Left ventricle myocardium superior (tissue), 1 donor: Measurements from ENCODE around the gene PPP1R18. TPM values are rescaled to one million over a fixed set of nuclear protein-coding genes. Genes with fewer than 3 reads are reported as not detected.
A peak's percentile ranks its signal among the peaks of the same experiment; 100 is the strongest.

ENCODE experiments used
- ATAC-seq: fragments of 200-7000 bp; cut with Tn5 transposase; one replicate; pipeline ENCODE4 v1.9.1; 2020; ENCODE audit warnings: mild to moderate bottlenecking, moderate library complexity
- DNase-seq: peaks from one replicate; pipeline ENCODE4 v3.0.0-alpha.2; 2020
- intact Hi-C: fragments of 100-400 bp; cut with micrococcal nuclease; formaldehyde crosslinking; loops from one replicate; pipeline ENCODE4 v1.11.0; 2022
- total RNA-seq: library from RNA; stranded (reverse); fragmentation: NEBNext Ultra II Directional; extraction: Animal tissue kit (Norgen Biotek cat#: 25700); gene quantifications from one replicate; pipeline ENCODE4 v1.2.1, GENCODE V29; 2021
- donor health status: DM: no; HTN: yes; CAD: no; lungs with severe emphysema.

Gene PPP1R18
- total RNA-seq, 1 donor from 2014 or later, result 15.0 TPM

- DNase-seq (no peak), ATAC-seq (no peak)
- intact Hi-C loops, result no loop called here
Measured at GRCh38 chr6:30643656-30644055, 42.8 kb downstream of the PPP1R18 start.

DNA sequence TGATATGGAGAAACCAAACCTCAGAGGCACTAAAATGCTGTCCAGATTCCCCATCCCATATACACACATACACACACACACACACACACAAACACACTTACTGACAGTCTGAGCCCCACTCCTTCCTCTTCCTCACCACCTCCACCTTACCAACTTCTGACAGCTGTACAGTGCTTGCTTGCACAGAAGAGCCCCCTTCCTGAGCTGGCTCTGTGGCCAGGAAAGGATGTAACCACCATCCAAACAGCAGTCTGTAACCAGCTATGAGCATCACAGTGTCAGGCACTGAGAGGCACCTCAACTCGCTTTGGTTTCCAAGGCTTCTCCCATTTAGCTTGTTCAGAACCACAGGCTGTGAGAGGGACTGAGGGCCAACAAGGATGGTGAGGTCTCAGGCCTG, 45.4 kb downstream of the PPP1R18 start:
- no peak for ATAC-seq
- intact Hi-C loops, result no loop called here
- DNase-seq, result no peak

DNA sequence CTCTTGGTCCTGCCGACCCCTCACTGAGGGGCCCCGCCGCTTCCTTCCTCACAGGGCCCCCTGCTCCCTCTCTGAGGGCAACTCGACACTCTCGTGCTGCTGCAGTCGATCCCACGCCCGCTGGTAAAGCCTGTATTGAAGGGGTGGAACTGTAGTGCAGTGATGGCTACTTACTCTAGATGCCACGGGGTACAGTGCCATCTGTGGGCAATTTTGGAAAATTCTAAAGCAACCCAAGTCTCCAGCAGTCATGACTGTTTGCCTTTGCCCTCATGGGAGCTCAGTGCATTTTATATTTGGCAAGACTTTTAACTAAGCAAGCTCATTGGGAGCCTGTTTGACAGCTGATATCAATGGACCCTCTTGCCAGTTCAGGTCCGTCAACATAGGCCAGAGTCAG, 46.0 kb downstream of the PPP1R18 start:
- intact Hi-C loops, result no loop called here
- DNase-seq, result no peak
- no peak for ATAC-seq

DNA sequence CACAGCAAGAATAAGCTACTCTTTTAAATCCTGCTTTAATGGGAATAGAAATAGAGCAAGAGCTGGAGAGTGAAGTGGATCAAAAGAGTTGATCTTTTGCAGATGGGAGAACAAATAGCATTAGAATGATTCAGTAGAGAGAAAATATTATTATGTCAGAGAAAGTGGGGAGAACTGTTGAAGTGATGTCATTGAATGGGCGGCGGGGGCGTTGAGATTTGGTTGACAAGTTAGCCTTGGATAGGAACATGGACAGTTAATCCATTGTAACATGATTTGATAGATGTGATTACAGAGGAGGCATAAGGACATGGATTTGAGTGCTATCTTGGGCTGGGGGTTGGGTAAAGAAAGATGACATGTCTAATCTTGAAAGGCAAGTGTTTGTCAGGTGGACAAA, 50.6 kb downstream of the PPP1R18 start:
- intact Hi-C loops, result no loop called here
- no peak for ATAC-seq
- DNase-seq, result no peak

- ATAC-seq (peak; percentile 96), DNase-seq (peak; percentile 93)
- intact Hi-C loops, result no loop called here
Measured at GRCh38 chr6:30626484-30627366, 59.7 kb downstream of the PPP1R18 start, which contains the start of gene ATAT1. TSS of gene ATAT1 (plus strand) at chr6:30626874.

Other genes starting within 250 kb of the PPP1R18 start
- 155 TPM for gene HLA-E, start 197.1 kb downstream of the PPP1R18 start, total RNA-seq
- 18.4 TPM for gene GNL1, start 130.2 kb downstream of the PPP1R18 start, total RNA-seq
- 2.9 TPM for gene PRR3, start 129.3 kb downstream of the PPP1R18 start, total RNA-seq
- 37.8 TPM for gene ABCF1, start 115.2 kb downstream of the PPP1R18 start, total RNA-seq
- gene PPP1R10, start 69.4 kb downstream of the PPP1R18 start, total RNA-seq, result 32.7 TPM
- gene MRPS18B, start 68.8 kb downstream of the PPP1R18 start, total RNA-seq, result 129 TPM
- gene ATAT1, start 59.8 kb downstream of the PPP1R18 start, total RNA-seq, result 1.7 TPM
- 54.9 TPM for gene C6orf136, start 39.5 kb downstream of the PPP1R18 start, total RNA-seq
- gene DHX16, start 13.6 kb downstream of the PPP1R18 start, total RNA-seq, result 20.2 TPM
- 4.6 TPM for gene NRM, start 4.3 kb upstream of the PPP1R18 start, total RNA-seq
- gene MDC1, start 30.6 kb upstream of the PPP1R18 start, total RNA-seq, result 13.2 TPM
- 196 TPM for gene TUBB, start 33.7 kb upstream of the PPP1R18 start, total RNA-seq
- gene FLOT1, start 56.0 kb upstream of the PPP1R18 start, total RNA-seq, result 238 TPM
- 12.7 TPM for gene IER3, start 57.9 kb upstream of the PPP1R18 start, total RNA-seq
- gene DDR1, start 197.9 kb upstream of the PPP1R18 start, total RNA-seq, result 25.7 TPM
- 21.4 TPM for gene GTF2H4, start 221.6 kb upstream of the PPP1R18 start, total RNA-seq
- gene VARS2, start 227.6 kb upstream of the PPP1R18 start, total RNA-seq, result 18.2 TPM
- not detected for gene SFTA2, start 245.5 kb upstream of the PPP1R18 start, total RNA-seq